22Rv1 (cell line): ENCODE results near the gene GLB1L3.

ENCODE experiments used
- H3K27ac ChIP-seq: fragments of 450-650 bp; 2 replicates; pipeline ENCODE4 v1.5.1; 2017
- ZFX ChIP-seq: fragments of 450-650 bp; IDR thresholded peaks from 2 replicates; pipeline ENCODE4 v1.6.1; 2017; ENCODE audit warnings: antibody characterized with exemption, borderline replicate concordance
- TF ChIP-seq, protein P1 (sequence below): fragments of 450-650 bp; IDR thresholded peaks from 2 replicates; pipeline ENCODE4 v1.5.1; 2017; ENCODE audit warnings: mild to moderate bottlenecking

The GLB1L3 gene

DNA sequence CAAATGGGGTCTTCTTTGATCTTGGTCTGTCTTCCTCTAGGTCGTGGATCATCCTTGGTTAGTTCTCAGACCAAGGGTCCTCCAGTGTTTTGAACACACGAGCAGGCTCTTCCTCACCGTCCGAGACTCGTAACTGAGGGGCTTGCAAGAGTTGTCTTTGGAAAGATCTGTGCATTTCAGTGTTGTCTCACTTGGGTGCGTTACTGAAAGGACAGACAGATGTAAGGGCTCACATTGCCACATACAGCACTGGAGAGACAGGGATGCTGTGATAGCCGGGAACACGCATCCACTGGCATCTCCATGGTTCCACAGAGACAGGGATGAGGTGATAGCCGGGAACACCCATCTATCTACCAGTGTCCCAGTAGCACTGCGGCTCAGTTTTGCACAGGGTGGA, 71.3 kb downstream of the GLB1L3 start:
- no peak for TF ChIP-seq ZFX
- TF ChIP-seq, protein P1, sequence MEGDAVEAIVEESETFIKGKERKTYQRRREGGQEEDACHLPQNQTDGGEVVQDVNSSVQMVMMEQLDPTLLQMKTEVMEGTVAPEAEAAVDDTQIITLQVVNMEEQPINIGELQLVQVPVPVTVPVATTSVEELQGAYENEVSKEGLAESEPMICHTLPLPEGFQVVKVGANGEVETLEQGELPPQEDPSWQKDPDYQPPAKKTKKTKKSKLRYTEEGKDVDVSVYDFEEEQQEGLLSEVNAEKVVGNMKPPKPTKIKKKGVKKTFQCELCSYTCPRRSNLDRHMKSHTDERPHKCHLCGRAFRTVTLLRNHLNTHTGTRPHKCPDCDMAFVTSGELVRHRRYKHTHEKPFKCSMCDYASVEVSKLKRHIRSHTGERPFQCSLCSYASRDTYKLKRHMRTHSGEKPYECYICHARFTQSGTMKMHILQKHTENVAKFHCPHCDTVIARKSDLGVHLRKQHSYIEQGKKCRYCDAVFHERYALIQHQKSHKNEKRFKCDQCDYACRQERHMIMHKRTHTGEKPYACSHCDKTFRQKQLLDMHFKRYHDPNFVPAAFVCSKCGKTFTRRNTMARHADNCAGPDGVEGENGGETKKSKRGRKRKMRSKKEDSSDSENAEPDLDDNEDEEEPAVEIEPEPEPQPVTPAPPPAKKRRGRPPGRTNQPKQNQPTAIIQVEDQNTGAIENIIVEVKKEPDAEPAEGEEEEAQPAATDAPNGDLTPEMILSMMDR: no peak
- H3K27ac ChIP-seq: no peak overlapping the region

DNA sequence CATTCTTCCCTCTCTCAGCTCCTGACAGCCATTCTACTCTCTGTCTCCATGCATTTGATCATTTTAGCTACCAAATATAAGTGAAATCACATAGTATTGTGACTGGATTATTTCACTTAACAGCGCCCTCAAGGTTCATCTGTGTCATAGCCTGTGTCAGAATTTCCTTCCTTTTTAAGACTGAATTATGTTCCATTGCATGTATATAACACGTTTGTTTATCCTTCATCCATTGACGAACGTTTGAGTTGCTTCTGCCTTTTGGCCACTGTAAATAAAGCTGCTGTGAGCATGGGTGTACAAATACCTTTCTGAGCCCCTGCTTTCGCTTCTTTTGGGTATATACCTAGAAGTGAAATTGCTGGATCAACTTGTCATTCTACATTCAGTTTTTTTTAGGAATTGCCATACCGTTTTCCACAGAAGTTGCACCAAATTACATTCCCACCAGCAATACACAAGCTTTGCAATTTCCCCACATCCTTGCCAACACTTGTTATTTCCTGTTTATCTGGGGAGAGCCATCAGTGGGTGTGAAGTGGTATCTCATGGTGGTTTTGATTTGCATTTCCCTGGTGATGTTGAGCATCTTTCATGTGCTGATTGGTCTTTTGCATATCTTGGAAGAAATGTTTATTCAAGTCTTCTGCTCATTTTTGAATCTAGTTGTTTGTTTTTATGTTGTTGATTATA, 73.1 kb downstream of the GLB1L3 start:
- no peak overlapping the region for H3K27ac ChIP-seq
- TF ChIP-seq, protein P1: no peak
- TF ChIP-seq ZFX: no peak

DNA sequence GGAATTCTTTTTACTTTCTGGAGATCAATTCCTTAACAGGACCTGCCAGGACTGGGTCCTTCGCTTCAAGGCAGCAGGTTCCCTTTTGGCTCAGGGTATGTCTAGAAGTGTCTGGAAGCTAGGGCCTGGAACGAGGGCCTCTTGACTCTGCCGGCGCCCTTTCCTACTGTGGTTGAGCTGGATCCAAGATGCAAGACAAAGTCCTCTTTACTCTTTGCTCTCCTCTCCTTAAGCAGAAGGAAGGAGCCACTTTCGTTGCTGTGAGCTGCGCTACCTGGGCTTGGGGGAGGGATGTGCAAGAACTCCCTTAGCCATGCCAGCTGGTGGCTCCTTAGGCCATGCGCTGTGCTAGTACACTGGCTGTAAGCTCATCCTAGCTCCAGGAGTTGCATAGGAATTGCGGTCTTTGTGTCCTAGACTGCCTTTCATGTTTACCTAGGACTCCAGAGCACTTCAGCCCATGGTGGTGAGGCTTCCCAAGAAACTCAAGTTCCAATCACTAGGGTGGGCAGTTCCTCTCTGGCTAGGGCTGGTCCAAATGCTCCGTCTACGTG, 73.7 kb downstream of the GLB1L3 start:
- H3K27ac ChIP-seq: no peak overlapping the region
- TF ChIP-seq, protein P1: no peak
- TF ChIP-seq ZFX: no peak

DNA sequence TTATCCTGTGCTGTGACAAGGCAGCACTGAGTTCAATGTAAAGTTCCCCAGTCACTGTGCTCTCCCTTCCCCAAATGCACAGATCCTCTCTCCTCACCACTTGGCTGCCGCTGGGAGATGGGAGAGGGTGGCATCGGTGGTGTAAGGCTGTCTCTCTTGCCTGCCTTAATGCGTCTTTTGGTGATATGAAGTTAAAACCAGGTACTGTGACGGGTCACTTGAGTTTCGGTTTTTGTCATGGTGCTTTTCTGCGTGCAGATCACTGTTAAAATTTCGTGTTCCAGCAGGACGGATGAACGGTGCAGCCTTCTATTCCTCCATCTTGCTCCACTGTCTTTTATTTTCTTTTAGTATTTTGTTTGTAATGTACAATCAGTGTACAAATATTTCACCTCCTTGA, 74.2 kb downstream of the GLB1L3 start:
- no peak overlapping the region for H3K27ac ChIP-seq
- no peak for TF ChIP-seq ZFX
- TF ChIP-seq, protein P1: no peak

DNA sequence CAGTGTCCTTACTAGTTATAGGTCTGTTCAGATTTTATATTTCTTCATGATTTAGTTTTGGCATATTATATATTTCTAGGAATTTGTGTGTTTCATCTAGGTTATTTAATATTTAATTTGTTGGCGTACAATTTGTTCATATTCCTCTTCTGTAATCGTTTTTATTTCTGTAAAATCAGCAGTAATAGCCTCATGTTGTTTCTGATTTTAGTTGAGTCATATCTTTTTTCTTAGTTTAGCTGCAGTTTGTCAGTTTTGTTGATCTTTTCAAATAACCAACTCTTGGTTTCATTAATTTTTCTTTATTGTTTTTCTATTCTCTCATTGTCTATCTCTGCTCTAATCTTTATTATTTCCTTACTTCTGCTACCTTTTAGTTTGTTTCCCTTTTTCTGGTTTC, 75.9 kb downstream of the GLB1L3 start:
- TF ChIP-seq ZFX: no peak
- TF ChIP-seq, protein P1: no peak
- no peak overlapping the region for H3K27ac ChIP-seq

DNA sequence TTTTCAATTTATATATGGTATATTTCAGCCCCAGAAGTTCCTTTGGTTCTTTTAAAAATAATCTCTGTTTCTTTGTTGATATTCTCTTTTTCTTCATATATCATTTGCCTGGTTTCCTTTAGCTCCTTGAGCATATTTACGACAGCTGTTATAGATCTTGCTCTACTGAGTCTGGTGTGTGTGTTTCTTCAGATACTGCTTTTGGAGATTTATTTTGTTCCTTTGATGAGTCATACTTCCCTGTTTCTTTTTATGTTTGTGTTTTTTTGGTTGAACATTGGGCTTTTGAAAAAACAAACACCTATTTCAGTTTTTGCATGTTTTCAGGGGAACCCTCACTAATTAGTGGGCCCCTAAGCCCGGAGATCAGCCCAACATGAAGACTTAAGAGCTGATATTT, 79.0 kb downstream of the GLB1L3 start:
- TF ChIP-seq, protein P1: no peak
- no peak for TF ChIP-seq ZFX
- no peak overlapping the region for H3K27ac ChIP-seq

DNA sequence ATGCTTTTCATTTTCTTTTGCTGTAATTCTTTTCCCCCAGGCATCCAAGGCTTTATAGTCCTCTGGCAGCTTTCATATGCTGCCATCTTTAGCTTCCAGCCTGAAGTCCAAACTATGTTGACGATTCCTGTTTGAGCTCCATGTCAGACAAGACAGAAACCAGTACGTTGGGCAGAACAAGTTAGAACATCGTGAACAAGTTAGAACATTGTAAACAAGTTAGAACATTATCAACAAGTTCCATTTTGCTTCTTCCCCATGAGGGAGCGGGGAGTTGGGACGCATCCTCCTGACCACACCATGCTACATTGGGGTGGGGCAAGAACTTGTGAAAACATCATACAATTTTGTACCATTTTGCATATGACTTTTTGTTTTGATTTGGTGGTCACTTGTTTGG, 79.5 kb downstream of the GLB1L3 start:
- no peak overlapping the region for H3K27ac ChIP-seq
- TF ChIP-seq, protein P1: no peak
- TF ChIP-seq ZFX: no peak
